SIG-M5 treated with dmso at 0.1 percent for 504 hours (cell line): ENCODE measurements around the gene NRP1.
"Not testable (repeated sequence)": the region's sequence is repeated elsewhere in the genome, so short reads cannot be mapped to it uniquely, and the experiment has no call there.

Experiments used
- DNase-seq: peaks from one replicate; lab custom pipeline; 2025; ENCODE audit not compliant: unreplicated experiment; lab: John Stamatoyannopoulos, UW

The NRP1 gene

GRCh38 chr10:33334153-33334804 lies at the start of gene NRP1:
Gene NRP1 (minus strand): TSS chr10:33334667. CDS start chr10:33334382, 285 bp downstream.
- DNase-seq = peak; percentile 11

GRCh38 chr10:33384201-33384600 lies 49.7 kb upstream of the NRP1 start:
- DNase-seq = not testable (repeated sequence)

DNA sequence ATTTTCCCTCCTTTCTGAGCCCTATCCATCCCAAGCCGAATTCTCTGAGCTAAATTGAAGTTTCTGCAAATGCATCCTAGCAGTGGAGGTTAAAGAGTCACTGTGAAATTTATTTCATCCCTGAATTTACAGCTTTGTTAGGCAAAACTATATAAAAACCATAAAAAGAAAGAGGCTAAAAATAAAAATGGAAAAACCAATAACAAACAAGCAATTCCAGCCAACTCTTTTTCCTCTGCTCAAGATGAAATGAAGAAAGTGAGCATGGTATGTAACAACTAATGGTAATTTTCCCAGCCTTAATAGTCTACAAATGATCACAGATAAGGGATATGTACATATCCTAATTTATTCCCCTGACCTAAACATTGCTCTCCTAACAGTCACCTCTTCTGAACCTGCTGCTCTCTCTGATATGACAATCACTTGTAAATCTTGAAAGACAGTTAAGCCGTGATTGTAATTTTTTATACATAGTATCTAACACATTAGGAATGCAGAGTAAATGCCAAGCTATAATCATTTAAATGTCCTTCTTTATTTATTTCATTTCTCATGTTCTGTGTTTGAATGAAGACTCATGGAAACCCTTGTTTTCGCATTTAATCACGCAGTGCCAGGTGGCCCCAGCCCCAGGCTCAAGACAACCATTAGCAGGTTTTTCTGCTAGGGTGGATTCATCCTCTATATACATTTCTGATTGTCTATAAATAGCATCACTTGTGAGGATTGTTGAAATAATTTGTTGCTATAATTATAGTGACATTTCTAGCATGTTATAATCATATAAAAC lies 48.6 kb upstream of the NRP1 start:
- no peak for DNase-seq

DNA sequence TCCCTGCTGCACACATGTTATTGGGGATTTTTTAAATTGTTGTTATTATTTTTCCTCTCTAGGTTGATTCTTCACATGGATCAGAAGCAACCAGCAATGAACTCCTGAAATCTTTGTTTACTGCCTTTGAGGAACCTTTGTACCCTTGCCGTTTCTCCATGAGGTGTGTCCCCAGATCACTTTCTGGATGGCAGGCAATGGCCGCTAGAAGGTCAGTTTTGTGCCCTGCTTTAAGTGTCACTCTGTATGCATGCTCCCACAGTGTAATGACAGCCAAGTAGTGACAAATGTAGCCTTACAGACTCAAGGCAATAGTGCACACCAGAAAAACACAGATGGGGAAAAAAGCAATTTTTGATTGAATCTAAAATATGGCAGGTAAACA lies 47.7 kb upstream of the NRP1 start:
- no peak for DNase-seq

DNA sequence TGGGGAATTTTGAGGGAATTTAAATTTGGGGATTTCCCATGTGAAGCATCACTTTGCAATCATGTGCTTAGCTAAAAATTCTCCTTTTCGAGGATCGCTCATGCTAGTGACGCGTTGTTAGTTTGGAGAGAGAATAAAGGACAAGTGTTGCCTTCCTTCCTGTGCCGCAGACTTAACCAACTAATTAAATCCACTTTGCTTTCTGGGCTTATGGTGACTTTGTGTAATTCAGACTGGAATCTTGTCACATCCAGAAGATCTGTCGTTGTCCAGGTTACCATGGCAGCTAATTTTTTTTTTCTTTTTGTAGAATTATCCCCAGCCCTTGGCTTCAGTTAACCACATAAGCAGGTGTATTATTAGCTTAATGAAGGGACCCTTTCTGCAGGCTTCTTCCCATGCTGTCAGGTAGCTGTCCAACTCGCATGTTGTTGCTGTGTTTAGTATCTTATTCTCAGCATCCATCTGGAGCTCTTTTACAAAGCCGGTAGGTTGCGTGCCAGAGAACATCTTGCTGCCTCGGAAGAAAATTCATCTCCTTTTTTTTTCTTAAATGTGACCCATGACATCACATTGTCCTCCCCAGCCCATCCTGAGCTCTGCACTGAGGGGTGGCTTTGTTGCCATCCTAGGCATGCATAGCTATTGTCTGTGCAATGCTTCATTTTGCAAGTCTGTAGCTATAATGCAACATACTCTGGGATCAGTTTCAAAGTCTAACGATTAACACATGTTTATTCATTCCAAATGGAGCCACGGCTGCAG lies 47.2 kb upstream of the NRP1 start:
- DNase-seq = no peak

- no peak for DNase-seq
Measured at GRCh38 chr10:33377658-33378025, 43.2 kb upstream of the NRP1 start.

DNA sequence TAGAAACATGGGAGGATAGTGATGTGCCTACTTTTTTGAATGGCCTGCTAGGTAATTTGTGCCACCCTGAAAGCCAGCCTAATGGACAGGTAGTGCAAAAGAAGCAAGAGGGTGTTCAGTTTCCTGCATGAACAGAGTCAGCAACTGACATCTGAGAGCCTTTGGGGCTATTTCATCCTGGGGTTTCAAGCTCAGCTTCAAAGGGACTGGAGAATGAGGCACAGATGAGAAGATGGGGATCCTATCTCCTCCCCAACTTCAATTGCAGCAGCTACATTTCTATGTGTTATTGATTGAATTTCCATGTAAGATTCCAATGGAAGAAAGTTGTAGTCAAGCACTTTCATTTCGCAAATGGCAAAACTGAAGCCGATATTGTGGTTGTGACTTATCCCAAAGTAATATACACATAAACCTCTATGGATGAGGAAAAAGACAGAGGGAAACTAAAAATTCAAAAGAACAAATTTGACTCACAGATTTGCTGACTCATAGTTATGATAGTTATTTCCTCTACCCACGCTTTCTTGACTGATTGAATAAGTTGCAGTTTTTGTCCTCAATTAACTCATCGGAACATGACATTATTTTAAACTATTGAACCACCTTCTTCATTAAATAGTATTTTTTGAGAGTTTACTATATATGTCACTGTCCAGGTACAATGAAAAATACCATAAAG lies 42.6 kb upstream of the NRP1 start:
- no peak for DNase-seq

DNA sequence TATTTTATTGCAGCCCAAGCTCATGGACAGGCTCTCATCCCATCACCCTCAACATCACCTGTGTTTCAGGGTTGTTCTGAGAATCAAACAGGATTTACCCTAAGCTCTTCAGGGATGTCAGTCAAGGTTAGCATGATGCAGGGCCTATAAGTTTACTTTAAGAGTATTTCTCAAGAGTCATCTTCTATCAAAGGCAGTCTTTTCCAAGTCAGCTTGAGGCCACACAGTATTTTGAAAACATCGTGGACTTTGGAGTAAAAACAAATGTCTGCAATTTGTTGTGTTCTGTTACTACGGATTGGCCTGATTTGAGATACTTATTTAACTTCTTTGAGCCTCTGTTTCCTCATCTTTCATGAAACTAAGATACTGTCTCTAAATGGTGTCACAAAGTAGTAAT lies 42.0 kb upstream of the NRP1 start:
- no peak for DNase-seq

DNA sequence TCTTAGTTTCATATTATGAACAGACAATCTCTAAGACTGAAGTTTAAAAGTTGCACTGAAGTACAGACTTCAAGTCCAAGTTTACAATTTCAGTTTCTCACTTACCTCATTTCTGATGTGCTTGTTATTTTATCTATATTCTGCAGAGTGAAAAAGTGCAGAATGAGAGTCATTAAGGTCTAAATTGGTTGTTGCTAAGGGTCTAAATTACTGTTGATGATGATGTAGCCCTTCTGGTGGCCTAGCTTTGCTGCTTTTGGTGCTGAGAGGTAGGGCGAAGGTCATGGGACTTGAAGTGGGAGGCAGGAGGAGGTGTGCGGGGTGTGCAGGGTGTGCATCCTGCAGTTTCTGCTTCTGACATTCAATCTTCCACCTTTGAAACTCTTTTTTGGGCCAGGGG lies 38.8 kb upstream of the NRP1 start:
- no peak for DNase-seq

DNA sequence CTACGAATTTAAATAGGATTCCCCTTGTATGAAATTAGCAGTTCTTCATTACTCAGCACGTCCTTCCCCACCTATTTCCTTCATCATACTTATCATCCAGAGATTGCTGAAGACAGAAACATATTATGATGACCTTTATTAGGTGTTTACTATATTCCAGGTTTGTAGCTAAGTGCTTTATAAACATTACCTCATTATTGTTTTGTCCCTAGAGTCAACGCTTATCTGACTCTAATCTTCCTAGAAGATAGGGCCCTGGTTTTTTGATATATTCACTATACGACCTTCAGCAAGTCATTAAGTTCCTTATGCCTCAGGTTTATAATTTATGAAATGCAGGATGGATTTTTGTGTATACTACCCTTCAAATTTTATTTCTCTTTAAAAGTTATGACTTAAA lies 36.8 kb upstream of the NRP1 start:
- DNase-seq = no peak

DNA sequence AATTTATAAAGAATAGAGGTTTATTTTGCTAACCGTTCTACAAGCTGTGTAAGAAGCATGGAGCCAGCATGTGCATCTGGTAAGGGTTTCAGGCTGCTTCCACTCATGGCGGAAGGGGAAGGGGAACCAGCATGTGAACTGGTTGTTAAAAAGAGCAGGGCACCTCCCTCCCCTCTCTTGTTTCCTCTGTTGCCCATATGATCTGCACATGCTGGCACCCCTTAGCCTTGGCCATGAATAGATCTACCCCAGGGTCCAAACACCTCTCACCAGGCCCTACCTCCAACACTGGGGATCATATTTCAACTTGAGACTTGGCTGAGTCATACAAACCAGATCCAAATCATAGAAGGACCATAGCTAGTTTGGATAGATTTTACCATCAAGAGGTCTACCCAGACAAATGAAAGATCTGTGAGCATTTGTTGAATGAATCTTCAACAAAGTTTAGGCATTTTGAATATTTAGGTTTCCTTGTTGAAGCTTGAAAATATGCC lies 36.0 kb upstream of the NRP1 start:
- no peak for DNase-seq

- DNase-seq = no peak
Measured at GRCh38 chr10:33368086-33368485, 33.6 kb upstream of the NRP1 start.

- DNase-seq = peak; percentile 95
Measured at GRCh38 chr10:33365871-33366411, 31.5 kb upstream of the NRP1 start.

DNA sequence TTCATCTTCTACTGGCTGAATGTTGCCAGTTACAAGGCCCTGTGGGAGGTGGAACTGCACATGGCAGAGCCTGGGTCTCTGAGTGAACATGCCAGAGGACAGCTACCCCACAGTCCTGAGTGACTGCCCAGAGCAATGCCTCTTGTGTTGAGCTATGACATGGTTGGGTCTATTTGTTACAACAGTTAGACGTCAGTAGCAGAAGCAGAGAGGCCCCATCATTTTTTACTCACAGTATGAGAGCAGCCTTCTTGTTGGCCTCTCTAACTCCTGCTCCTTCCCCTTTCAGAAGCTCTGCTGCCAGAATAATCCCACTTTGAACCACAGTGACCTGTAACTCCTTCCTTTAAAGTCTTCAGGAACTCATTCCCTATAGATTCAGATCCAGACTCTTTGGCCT lies 30.8 kb upstream of the NRP1 start:
- DNase-seq = peak; percentile 24

- DNase-seq = peak; percentile 1
Measured at GRCh38 chr10:33363106-33363505, 28.6 kb upstream of the NRP1 start.

- DNase-seq = no peak
Measured at GRCh38 chr10:33358016-33358415, 23.5 kb upstream of the NRP1 start.

DNA sequence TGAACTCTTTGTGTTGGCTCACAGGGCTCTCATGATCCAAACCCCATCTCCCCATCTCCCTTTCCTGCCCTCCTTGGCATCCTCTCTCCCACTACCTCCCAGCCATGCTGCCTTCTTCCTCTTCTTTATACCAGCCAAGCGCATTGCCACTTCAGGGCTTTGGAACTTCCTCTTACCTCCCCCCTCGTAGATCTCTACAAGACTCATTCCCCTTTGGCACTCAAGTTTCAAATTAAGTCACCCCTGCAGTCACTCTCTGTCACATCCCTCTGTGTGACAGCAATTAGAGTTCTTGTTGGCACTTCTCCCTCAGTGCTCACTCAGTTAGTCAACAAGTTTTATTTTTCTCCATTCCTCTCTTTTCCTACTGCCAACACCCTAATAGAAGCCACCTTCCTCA lies 20.8 kb upstream of the NRP1 start:
- peak; percentile 76 for DNase-seq

DNA sequence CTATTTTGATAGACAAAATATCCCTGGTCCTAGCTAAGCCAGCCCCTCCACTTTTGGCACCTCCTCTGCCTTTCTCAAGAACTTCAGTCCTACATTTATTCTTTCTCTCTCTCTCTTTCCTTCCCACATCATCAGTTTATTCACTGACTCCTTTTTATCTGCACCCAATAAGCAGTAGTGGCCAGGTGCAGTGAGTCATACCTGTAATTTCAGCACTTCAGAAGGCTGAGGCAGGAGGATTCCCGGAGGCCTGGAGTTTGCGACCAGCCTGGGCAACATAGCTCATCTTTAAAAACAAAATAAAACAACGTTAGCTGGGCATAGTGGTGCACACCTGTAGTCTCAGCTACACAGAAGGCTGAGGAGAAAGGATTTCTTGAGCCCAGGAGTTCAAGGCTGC lies 19.4 kb upstream of the NRP1 start:
- DNase-seq = no peak

GRCh38 chr10:33353334-33353733 lies 18.9 kb upstream of the NRP1 start:
- DNase-seq = no peak

DNA sequence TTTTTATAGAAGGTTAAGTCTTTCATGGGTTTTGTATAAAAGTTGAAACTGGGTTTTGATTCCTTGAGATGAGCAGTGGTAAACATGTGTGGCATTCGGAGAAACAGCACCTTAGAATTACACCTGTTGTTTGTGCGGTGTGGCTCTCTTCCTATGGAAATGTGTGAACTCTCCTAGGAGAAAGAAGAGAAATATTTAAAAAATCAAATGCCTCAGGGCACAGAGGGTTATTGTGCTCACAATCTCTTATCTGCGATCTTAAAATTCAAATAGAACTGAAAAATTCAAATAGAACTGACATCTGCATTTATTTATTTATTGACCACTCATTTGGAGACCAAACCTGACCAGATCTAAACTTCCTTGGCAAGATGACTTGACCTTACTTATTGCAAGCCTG lies 18.1 kb upstream of the NRP1 start:
- DNase-seq = no peak

DNA sequence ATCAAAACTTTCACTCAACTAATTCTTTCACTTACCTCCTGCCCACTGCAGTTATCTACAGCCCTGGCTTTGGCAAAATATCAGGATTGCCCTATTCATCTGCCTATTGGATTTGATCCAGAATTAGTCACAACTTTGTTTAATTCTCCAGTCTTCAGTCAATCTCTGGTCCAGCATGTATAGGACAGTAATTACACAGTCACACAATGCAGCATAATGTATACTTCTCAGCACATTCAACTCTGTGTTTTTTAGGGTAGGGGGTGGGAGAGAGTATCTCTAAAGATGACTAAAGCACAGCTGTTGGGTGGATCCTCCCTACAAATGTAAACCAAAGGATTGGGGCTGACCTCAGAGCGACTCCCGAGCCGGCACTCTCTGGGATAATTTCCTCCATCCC lies 17.7 kb upstream of the NRP1 start:
- no peak for DNase-seq
